OCI-LY1 (cell line): ENCODE measurements around the gene LIPA.

Source experiments
- H2AFZ ChIP-seq: fragments of 200-600 bp; sonication (generic), shearing (Covaris generic); 2 replicates; pipeline ENCODE4 v1.6.0; 2014; ENCODE audit warnings: antibody characterized with exemption, mild to moderate bottlenecking, low read length
- H3F3A ChIP-seq: fragments of 200-600 bp; sonication (generic), shearing (Covaris generic); 2 replicates; pipeline ENCODE4 v1.6.0; 2014; ENCODE audit warnings: mild to moderate bottlenecking, antibody characterized with exemption, low read length, moderate library complexity; ENCODE audit not compliant: insufficient read depth
- H3K27ac ChIP-seq: fragments of 200-600 bp; sonication (generic); 2 replicates; pipeline ENCODE4 v1.5.1; 2014; ENCODE audit warnings: low read length, mixed run types, mild to moderate bottlenecking, low read depth; ENCODE audit not compliant: poor library complexity, severe bottlenecking
- H3K27me3 ChIP-seq: fragments of 200-600 bp; sonication (generic); 2 replicates; pipeline ENCODE4 v1.6.0; 2014; ENCODE audit warnings: antibody characterized with exemption, mild to moderate bottlenecking, low read length, moderate library complexity; ENCODE audit not compliant: insufficient read depth
- H3K36me3 ChIP-seq: fragments of 200-600 bp; sonication (generic); 2 replicates; pipeline ENCODE4 v1.6.1; 2014; ENCODE audit warnings: mild to moderate bottlenecking, antibody characterized with exemption, low read length, moderate library complexity, mixed read lengths; ENCODE audit not compliant: insufficient read depth
- H3K4me1 ChIP-seq: fragments of 200-600 bp; sonication (generic); 2 replicates; pipeline ENCODE4 v1.5.1; 2014; ENCODE audit warnings: mild to moderate bottlenecking, low read length, moderate library complexity; ENCODE audit not compliant: insufficient read depth, severe bottlenecking
- H3K4me2 ChIP-seq: fragments of 200-600 bp; sonication (generic), shearing (Covaris generic); 2 replicates; pipeline ENCODE4 v1.6.1; 2014; ENCODE audit warnings: low read length
- H3K4me3 ChIP-seq: fragments of 200-600 bp; sonication (generic); 2 replicates; pipeline ENCODE4 v1.5.1; 2014; ENCODE audit warnings: low read length, low read depth, mild to moderate bottlenecking, mixed read lengths; ENCODE audit not compliant: poor library complexity, severe bottlenecking
- H3K79me2 ChIP-seq: fragments of 200-600 bp; shearing (Covaris generic); 2 replicates; pipeline ENCODE4 v1.6.1; 2016; ENCODE audit warnings: mixed run types, low read length, mixed read lengths; ENCODE audit not compliant: insufficient read depth
- H3K9ac ChIP-seq: fragments of 200-600 bp; sonication (generic), shearing (Covaris generic); 2 replicates; pipeline ENCODE4 v1.6.1; 2014; ENCODE audit warnings: mild to moderate bottlenecking, low read length, mixed read lengths
- H3K9me2 ChIP-seq: fragments of 200-600 bp; sonication (generic), shearing (Covaris generic); 2 replicates; pipeline ENCODE4 v1.6.1; 2014; ENCODE audit warnings: low read depth, mild to moderate bottlenecking, low read length, mixed read lengths
- H3K9me3 ChIP-seq: fragments of 200-600 bp; shearing (Covaris generic); 2 replicates; pipeline ENCODE4 v1.6.1; 2014; ENCODE audit warnings: low read length, mixed read lengths
- H4K20me1 ChIP-seq: fragments of 200-600 bp; sonication (generic), shearing (Covaris generic); 2 replicates; pipeline ENCODE4 v1.6.0; 2016; ENCODE audit warnings: mild to moderate bottlenecking, low read length; ENCODE audit not compliant: insufficient read depth
- CTCF ChIP-seq: fragments of 200-600 bp; sonication (generic), shearing (Covaris generic); IDR thresholded peaks from 2 replicates; pipeline ENCODE4 v1.5.1; 2017; ENCODE audit warnings: mild to moderate bottlenecking, antibody characterized with exemption, low read length, moderate library complexity, mixed read lengths
- EZH2 ChIP-seq: fragments of 200-600 bp; sonication (generic), shearing (Covaris generic); IDR thresholded peaks from 2 replicates; pipeline ENCODE4 v1.8.0; 2017; ENCODE audit warnings: borderline replicate concordance, mixed run types, mild to moderate bottlenecking, antibody characterized with exemption, low read length, moderate library complexity, mixed read lengths

Gene LIPA

GRCh38 chr10:89182894-89183293, 68.7 kb downstream of the LIPA start:
- no peaks in the 10 kb centered on the region for H3K4me1 ChIP-seq

GRCh38 chr10:89175816-89176215, 75.8 kb downstream of the LIPA start:
- H2AFZ ChIP-seq, result no peak overlapping the region
- no peak overlapping the region for H3K4me3 ChIP-seq
- TF ChIP-seq CTCF, result no peak
- TF ChIP-seq EZH2, result no peak

More at GRCh38 chr10:89182894-89183293, 68.7 kb downstream of the LIPA start:
- Histone ChIP-seq H3K4me3 (no peak overlapping the region), H3K4me2 (no peak overlapping the region), H3K27me3 (no peaks in the 10 kb centered on the region), H3K9me3 (no peaks in the 10 kb centered on the region), H3K9ac (no peak overlapping the region), H3K79me2 (no peaks in the 10 kb centered on the region), H3K27ac (no peak overlapping the region), H2AFZ (no peak overlapping the region), H3K36me3 (no peaks in the 10 kb centered on the region), H4K20me1 (no peaks in the 10 kb centered on the region), H3F3A (no peaks in the 10 kb centered on the region), H3K9me2 (no peaks in the 10 kb centered on the region)
- no peak for TF ChIP-seq CTCF
- TF ChIP-seq EZH2, result no peak

GRCh38 chr10:89173075-89173474, 78.5 kb downstream of the LIPA start:
- no peaks in the 10 kb centered on the region for H4K20me1 ChIP-seq
- no peaks in the 10 kb centered on the region for H3K9me2 ChIP-seq
- no peaks in the 10 kb centered on the region for H3K4me1 ChIP-seq
- H3K36me3 ChIP-seq, result no peaks in the 10 kb centered on the region
- H3K9me3 ChIP-seq, result no peaks in the 10 kb centered on the region
- H3K4me2 ChIP-seq, result no peak overlapping the region
- no peak overlapping the region for H3K27ac ChIP-seq
- no peak overlapping the region for H3K9ac ChIP-seq
- no peak overlapping the region for H2AFZ ChIP-seq
- no peak overlapping the region for H3K4me3 ChIP-seq
- H3K79me2 ChIP-seq, result no peaks in the 10 kb centered on the region
- H3F3A ChIP-seq, result no peaks in the 10 kb centered on the region
- H3K27me3 ChIP-seq, result no peaks in the 10 kb centered on the region
- TF ChIP-seq EZH2, result no peak
- no peak for TF ChIP-seq CTCF

More at GRCh38 chr10:89175816-89176215, 75.8 kb downstream of the LIPA start:
- no peaks in the 10 kb centered on the region for H3K4me1 ChIP-seq
- H3K27me3 ChIP-seq, result no peaks in the 10 kb centered on the region
- no peaks in the 10 kb centered on the region for H4K20me1 ChIP-seq
- H3K36me3 ChIP-seq, result no peaks in the 10 kb centered on the region
- H3K4me2 ChIP-seq, result no peak overlapping the region
- H3F3A ChIP-seq, result no peaks in the 10 kb centered on the region
- H3K9ac ChIP-seq, result no peak overlapping the region
- no peaks in the 10 kb centered on the region for H3K79me2 ChIP-seq
- H3K9me2 ChIP-seq, result no peaks in the 10 kb centered on the region
- H3K9me3 ChIP-seq, result no peaks in the 10 kb centered on the region
- H3K27ac ChIP-seq, result no peak overlapping the region
